Suppressor macrophage (primary cell): ENCODE data around the gene SCN1A.

Experiments used
- DNase-seq, 4 experiments: peaks; one replicate each; pipeline ENCODE4 v3.0.0-alpha.2; 2020 to 2022

Gene SCN1A

DNA sequence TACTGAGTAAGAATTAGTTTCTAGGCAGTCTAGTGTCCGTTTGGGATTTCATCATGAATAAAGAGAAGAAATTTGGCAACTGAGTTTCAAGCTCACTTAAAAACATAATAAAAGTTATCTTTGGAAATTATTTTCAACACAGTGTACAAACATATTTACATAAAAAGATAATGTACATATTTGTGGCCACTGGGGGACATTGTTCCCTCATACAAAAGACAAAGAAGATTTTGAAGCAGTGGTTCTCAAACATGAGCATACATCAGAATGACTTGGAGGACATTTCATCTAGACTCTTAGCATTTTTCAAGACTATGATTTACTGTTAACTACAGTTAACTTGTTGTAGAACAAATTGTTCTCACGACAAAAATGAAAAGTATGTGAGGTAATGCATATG, 158.6 kb downstream of the SCN1A start:
- DNase-seq = no peak

- DNase-seq = no peak
Measured at GRCh38 chr2:165967746-165968145, 160.1 kb downstream of the SCN1A start.

GRCh38 chr2:165961818-165962217, 166.0 kb downstream of the SCN1A start:
- no peak for DNase-seq

GRCh38 chr2:165959371-165959770, 168.4 kb downstream of the SCN1A start:
- DNase-seq = no peak

- DNase-seq = no peak
Measured at GRCh38 chr2:165958313-165958960, 169.4 kb downstream of the SCN1A start.

- DNase-seq = no peak
Measured at GRCh38 chr2:165957030-165957675, 170.7 kb downstream of the SCN1A start.

GRCh38 chr2:165953655-165954606, 173.9 kb downstream of the SCN1A start, which contains the start of gene TTC21B:
TTC21B (minus strand) TSS chr2:165953776; CDS start chr2:165953705, 71 bp downstream.
- DNase-seq = peak; percentile 93 to 97 (median 96)

- DNase-seq = no peak
Measured at GRCh38 chr2:165953306-165953654, 174.5 kb downstream of the SCN1A start.

GRCh38 chr2:165952741-165953211, 175.0 kb downstream of the SCN1A start:
- DNase-seq = peak in 1 of 4 experiments; percentile 2

- DNase-seq = no peak
Measured at GRCh38 chr2:165952085-165952484, 175.7 kb downstream of the SCN1A start.

DNA sequence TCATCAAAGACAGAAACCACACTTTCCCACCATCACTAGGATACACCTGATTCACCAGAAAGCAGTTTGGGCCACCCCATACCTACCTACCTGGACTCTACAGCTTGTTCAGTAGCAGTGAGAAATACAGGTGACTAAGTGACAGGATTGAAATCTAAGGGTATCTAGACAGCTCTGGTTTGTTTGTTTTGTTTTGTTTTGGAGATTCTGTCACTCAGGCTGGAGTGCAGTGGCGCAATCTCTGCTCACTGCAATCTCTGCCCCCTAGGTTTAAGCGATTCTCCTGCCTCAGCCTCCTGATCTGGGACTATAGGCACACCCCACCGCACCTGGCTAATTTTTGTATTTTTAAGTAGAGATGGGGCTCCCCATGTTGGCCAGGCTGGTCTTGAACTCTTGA, 177.4 kb downstream of the SCN1A start:
- no peak for DNase-seq

DNA sequence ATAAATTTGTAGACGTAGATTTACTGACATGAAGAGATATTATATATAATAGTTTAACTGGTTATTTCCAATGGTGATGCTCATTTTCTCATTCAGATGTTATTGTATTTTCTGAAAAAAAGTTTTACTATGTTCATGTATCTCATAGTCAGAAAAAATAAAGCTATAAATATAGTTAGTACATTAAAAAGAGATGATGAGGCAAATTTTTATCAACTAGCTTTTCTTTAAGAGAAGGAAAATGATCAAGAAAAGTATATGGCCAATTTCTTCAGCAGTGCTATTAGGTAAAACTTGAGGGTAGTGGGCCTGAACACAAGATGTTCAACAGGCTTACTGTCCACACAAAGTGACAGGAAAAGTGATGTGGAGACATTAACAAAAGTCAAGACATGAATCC, 186.0 kb downstream of the SCN1A start:
- no peak for DNase-seq

- no peak for DNase-seq
Measured at GRCh38 chr2:165938237-165938636, 189.6 kb downstream of the SCN1A start.
